Placental pericyte (primary cell): ENCODE data around the gene MRPL46. TPM values are rescaled to one million over a fixed set of nuclear protein-coding genes. Genes with fewer than 3 reads are reported as not detected.

Experiments
- total RNA-seq: library from RNA; depleted of rRNA; stranded (reverse); fragments of >200 nt; gene quantifications from 2 replicates; pipeline ENCODE4 v1.2.3, GENCODE V29; 2012

Gene MRPL46
- total RNA-seq, result 11.6 and 13.1 TPM in 2 replicates

DNA sequence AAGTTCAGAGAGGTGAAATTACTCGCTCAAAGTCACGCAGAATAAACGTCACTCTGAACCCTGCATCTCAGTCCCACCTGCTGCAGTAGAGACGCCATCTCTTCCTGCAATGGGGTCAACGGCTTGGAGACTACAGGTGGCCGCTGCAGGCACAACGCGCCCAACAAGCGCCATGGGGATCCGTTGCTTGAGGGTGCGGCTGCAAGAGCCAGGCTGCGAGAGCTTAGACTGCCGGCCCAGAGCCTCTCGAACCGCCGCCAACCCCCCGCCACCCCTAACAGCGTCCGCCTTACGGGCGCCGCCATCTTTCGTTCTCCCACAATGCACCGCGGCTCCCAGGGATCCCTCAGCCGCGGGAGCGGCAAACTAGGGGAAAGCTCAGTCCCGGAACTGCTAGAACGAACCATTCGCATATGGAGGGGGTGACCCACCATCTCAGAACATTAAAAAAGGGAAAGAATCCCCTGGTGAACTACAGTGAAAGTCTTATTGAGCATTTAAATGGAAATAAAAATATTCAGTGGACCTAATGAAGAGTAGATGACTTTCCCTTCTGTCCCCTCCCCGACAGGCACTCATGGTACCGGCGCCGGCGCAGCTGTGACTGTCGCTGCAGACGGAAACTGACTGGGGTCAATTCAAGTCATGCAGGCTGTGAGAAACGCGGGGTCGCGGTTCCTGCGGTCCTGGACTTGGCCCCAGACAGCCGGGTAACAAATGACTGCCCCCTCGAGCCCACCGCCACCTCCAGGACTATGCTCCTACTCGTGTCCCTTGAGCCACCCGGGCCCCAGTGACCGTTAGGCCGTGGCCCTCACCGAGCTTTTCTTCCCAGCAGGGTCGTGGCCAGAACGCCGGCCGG is at the start of gene MRPL46, which contains the start of gene MRPS11:
Gene MRPL46 (minus strand): TSS at position 316 of the 862 bp plus-strand sequence. CDS start 11 bp downstream, at position 305.
Gene MRPS11 (plus strand): TSS at position 636 of the 862 bp plus-strand sequence. CDS start 10 bp downstream, at position 646.

Other genes starting within 250 kb of the MRPL46 start
- gene NTRK3, start 210.6 kb downstream of the MRPL46 start, total RNA-seq, result 0.44 TPM in 1 of 2 replicates, not detected in the other
- 23.2 and 30.8 TPM in 2 replicates for gene MRPS11, start 320 bp upstream of the MRPL46 start, total RNA-seq
- 9.6 and 10.0 TPM in 2 replicates for gene DET1, start 79.3 kb upstream of the MRPL46 start, total RNA-seq
- gene AEN, start 154.0 kb upstream of the MRPL46 start, total RNA-seq, result 71.3 and 155 TPM in 2 replicates
- gene ISG20, start 171.6 kb upstream of the MRPL46 start, total RNA-seq, result 2.6 and 5.0 TPM in 2 replicates